Fibroblast of lung (primary cell): ENCODE measurements around the gene CTNNB1. TPM values are rescaled to one million over a fixed set of nuclear protein-coding genes. Genes with fewer than 3 reads are reported as not detected.
"Not testable (repeated sequence)": the region's sequence is repeated elsewhere in the genome, so short reads cannot be mapped to it uniquely, and the experiment has no call there.

Experiments used
- DNase-seq, 2 donors: peaks; one replicate each; pipeline versions ENCODE4 v3.0.0 to v3.0.0-alpha.2; 2010; ENCODE audit warnings: low read depth in 2 of 2
- H2AFZ ChIP-seq: 2 replicates; pipeline ENCODE4 v1.5.1; 2012; ENCODE audit warnings: low read length, control low read depth, inconsistent platforms
- H3K27ac ChIP-seq: 2 replicates; pipeline ENCODE4 v1.5.1; 2011; ENCODE audit warnings: low read length, control low read depth; ENCODE audit not compliant: insufficient read depth
- H3K27me3 ChIP-seq: 2 replicates; pipeline ENCODE4 v1.5.1; 2011; ENCODE audit warnings: mild to moderate bottlenecking, low read length; ENCODE audit not compliant: control insufficient read depth, insufficient read depth
- H3K36me3 ChIP-seq: 2 replicates; pipeline ENCODE4 v1.5.1; 2011; ENCODE audit warnings: low read length; ENCODE audit not compliant: control insufficient read depth, insufficient read depth
- H3K4me1 ChIP-seq: 2 replicates; pipeline ENCODE4 v1.5.1; 2011; ENCODE audit warnings: low read length; ENCODE audit not compliant: control insufficient read depth, insufficient read depth; ENCODE audit errors: extremely low read depth
- H3K4me2 ChIP-seq: 2 replicates; pipeline ENCODE4 v1.5.1; 2011; ENCODE audit warnings: low read length, control low read depth; ENCODE audit not compliant: insufficient read depth; ENCODE audit errors: extremely low read depth
- H3K4me3 ChIP-seq, 4 experiments: fragments of 200-600 bp in 1 of 4; sonication (generic) in 1 of 4; replicated peaks in 1 of 4; 2 replicates each; pipeline ENCODE4 v1.5.1; 2011 to 2016; ENCODE audit warnings: low read length in 4 of 4, low read depth in 3 of 4, mild to moderate bottlenecking in 3 of 4, control low read depth in 2 of 4, inconsistent platforms in 1 of 4, mixed read lengths in 1 of 4; ENCODE audit not compliant: insufficient read depth in 1 of 4; ENCODE audit errors: control extremely low read depth in 1 of 4
- H3K79me2 ChIP-seq: 2 replicates; pipeline ENCODE4 v1.5.1; 2012; ENCODE audit warnings: mild to moderate bottlenecking, low read length, inconsistent platforms; ENCODE audit not compliant: control insufficient read depth, insufficient read depth
- H3K9ac ChIP-seq: 2 replicates; pipeline ENCODE4 v1.5.1; 2011; ENCODE audit warnings: mild to moderate bottlenecking, low read length, control low read depth; ENCODE audit not compliant: insufficient read depth
- H3K9me3 ChIP-seq: 2 replicates; pipeline ENCODE4 v1.5.1; 2012; ENCODE audit warnings: low read depth, low read length; ENCODE audit not compliant: control insufficient read depth, insufficient read depth
- H4K20me1 ChIP-seq: 2 replicates; pipeline ENCODE4 v1.5.1; 2011; ENCODE audit warnings: low read length; ENCODE audit not compliant: control insufficient read depth, insufficient read depth; ENCODE audit errors: extremely low read depth
- EZH2 ChIP-seq: IDR thresholded peaks from 2 replicates; pipeline ENCODE4 v1.5.1; 2012; ENCODE audit warnings: low read length, control low read depth, mild to moderate bottlenecking; ENCODE audit errors: missing control alignments
- polyA plus RNA-seq, 2 donors: library from polyadenylated mRNA; depleted of rRNA in 1 of 2; stranded (reverse) in 1 of 2; unstranded in 1 of 2; fragments of >200 nt; gene quantifications; 2 replicates each; pipeline ENCODE4 v1.2.1, GENCODE V29; 2011 to 2012; ENCODE audit warnings: missing spikeins in 1 of 2
- total RNA-seq: library from RNA; depleted of rRNA; stranded (reverse); fragments of >200 nt; gene quantifications from 2 replicates; pipeline ENCODE4 v1.2.1, GENCODE V29; 2014
- TF ChIP-seq, protein P1 (sequence below), 2 donors: IDR thresholded peaks in 1 of 2; conservative IDR thresholded peaks in 1 of 2; 1 replicate in 1 of 2; 2 replicates in 1 of 2; pipeline ENCODE4 v1.5.1; 2011 to 2012; ENCODE audit warnings: low read length in 2 of 2, control low read depth in 1 of 2, inconsistent platforms in 1 of 2, low read depth in 1 of 2, mild to moderate bottlenecking in 1 of 2

CTNNB1 gene
- total and polyA plus RNA-seq, 2 donors (not counting 1 experiment from before 2014, with no cell fraction given) = 266 to 792 TPM

DNA sequence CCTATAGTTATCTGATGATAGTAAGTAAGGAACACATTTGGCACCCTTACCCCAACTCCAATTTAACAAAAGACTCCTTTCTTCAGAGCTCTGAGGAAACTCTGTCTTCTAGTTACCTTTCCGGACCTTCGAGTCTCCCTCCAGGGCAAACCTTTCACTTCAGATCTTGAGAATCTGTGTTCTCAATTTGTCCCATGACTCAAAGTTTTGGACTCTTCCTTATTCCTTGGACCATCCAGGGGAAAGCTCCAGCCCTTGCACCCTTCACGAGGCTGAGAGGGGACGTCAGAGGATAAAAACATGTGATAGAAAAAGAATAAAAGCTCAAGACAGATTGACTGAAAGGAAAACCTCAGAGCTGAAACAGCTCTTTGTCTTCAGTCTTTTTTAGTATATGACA is 76.9 kb downstream of the CTNNB1 start:
- Histone ChIP-seq H4K20me1 (no peaks in the 10 kb centered on the region), H3K36me3 (no peaks in the 10 kb centered on the region), H3K27ac (no peak overlapping the region), H3K9me3 (no peaks in the 10 kb centered on the region), H3K79me2 (no peaks in the 10 kb centered on the region), H3K4me3 (no peak overlapping the region), H3K27me3 (no peaks in the 10 kb centered on the region), H3K4me2 (no peak overlapping the region), H3K4me1 (no peaks in the 10 kb centered on the region), H2AFZ (no peak overlapping the region), H3K9ac (no peak overlapping the region)
- DNase-seq = no peak
- TF ChIP-seq, protein P1, sequence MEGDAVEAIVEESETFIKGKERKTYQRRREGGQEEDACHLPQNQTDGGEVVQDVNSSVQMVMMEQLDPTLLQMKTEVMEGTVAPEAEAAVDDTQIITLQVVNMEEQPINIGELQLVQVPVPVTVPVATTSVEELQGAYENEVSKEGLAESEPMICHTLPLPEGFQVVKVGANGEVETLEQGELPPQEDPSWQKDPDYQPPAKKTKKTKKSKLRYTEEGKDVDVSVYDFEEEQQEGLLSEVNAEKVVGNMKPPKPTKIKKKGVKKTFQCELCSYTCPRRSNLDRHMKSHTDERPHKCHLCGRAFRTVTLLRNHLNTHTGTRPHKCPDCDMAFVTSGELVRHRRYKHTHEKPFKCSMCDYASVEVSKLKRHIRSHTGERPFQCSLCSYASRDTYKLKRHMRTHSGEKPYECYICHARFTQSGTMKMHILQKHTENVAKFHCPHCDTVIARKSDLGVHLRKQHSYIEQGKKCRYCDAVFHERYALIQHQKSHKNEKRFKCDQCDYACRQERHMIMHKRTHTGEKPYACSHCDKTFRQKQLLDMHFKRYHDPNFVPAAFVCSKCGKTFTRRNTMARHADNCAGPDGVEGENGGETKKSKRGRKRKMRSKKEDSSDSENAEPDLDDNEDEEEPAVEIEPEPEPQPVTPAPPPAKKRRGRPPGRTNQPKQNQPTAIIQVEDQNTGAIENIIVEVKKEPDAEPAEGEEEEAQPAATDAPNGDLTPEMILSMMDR (conservative IDR thresholded peaks at IDR 0.05 in 1 of 2, IDR thresholded peaks at IDR 0.05 in 1 of 2; ENCODE audit: low read depth in 1 of 2, low read length in 2 of 2) = no peak
- no peak for TF ChIP-seq EZH2

GRCh38 chr3:41277790-41278465 is 78.6 kb downstream of the CTNNB1 start:
- Histone ChIP-seq H3K36me3 (no peaks in the 10 kb centered on the region), H3K4me1 (no peaks in the 10 kb centered on the region), H3K79me2 (no peaks in the 10 kb centered on the region), H3K27ac (no peak overlapping the region), H2AFZ (no peak overlapping the region), H4K20me1 (no peaks in the 10 kb centered on the region), H3K4me2 (no peak overlapping the region), H3K4me3 (no peak overlapping the region), H3K9ac (no peak overlapping the region), H3K27me3 (no peaks in the 10 kb centered on the region), H3K9me3 (no peaks in the 10 kb centered on the region)
- no peak for DNase-seq
- no peak for TF ChIP-seq EZH2
- TF ChIP-seq, protein P1 (conservative IDR thresholded peaks at IDR 0.05 in 1 of 2, IDR thresholded peaks at IDR 0.05 in 1 of 2; ENCODE audit: low read depth in 1 of 2, low read length in 2 of 2) = no peak

DNA sequence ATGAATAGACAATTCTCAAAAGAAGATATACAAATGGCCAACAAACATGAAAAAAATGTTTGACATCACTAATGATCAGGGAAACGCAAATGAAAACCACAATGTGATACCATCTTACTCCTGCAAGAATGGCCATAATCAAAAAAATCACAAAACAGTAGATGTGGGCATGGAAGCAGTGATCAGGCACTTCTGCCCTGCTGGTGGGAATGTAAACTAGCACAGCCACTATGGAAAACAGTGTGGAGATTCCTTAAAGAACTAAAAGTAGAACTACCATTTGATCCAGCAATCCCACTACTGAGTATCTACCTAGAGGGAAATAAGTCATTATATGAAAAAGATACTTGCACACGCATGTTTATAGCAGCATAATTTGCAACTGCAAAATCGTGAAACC is 85.6 kb downstream of the CTNNB1 start:
- H3K4me1 ChIP-seq, H4K20me1 ChIP-seq, H2AFZ ChIP-seq: not testable (repeated sequence)

More for the DNA sequence above, 85.6 kb downstream of the CTNNB1 start:
- not testable (repeated sequence) for H3K27ac ChIP-seq, DNase-seq, H3K4me2 ChIP-seq, H3K79me2 ChIP-seq, H3K27me3 ChIP-seq, H3K9ac ChIP-seq, H3K4me3 ChIP-seq, H3K9me3 ChIP-seq, H3K36me3 ChIP-seq
